Panc1 (cell line): ENCODE measurements around the gene GNA12.

Source experiments
- CTCF ChIP-seq: fragments of 450-650 bp; IDR thresholded peaks from 2 replicates; pipeline ENCODE4 v1.5.1; 2017; ENCODE audit warnings: mild to moderate bottlenecking
- POLR2AphosphoS5 ChIP-seq: IDR thresholded peaks from 2 replicates; pipeline ENCODE4 v1.6.1; 2012; ENCODE audit warnings: mild to moderate bottlenecking, low read depth, low read length, moderate library complexity
- SIN3A ChIP-seq: IDR thresholded peaks from 2 replicates; pipeline ENCODE4 v1.6.1; 2012; ENCODE audit warnings: low read depth, mild to moderate bottlenecking, low read length, moderate library complexity, borderline replicate concordance; ENCODE audit not compliant: insufficient read depth
- TCF7L2 ChIP-seq: IDR thresholded peaks from 2 replicates; pipeline ENCODE4 v1.6.1; 2011; ENCODE audit warnings: mild to moderate bottlenecking, low read depth, low read length, inconsistent platforms
- TF ChIP-seq, protein P1 (sequence below), 2 experiments: IDR thresholded peaks; 2 replicates each; pipeline ENCODE4 v1.6.1; 2011 to 2012; ENCODE audit warnings: low read depth in 2 of 2, control low read depth in 1 of 2, low read length in 1 of 2, mild to moderate bottlenecking in 1 of 2, moderate library complexity in 1 of 2; ENCODE audit not compliant: insufficient read depth in 1 of 2

- TF ChIP-seq CTCF = no peak
- no peak for TF ChIP-seq TCF7L2
- TF ChIP-seq SIN3A = no peak
- TF ChIP-seq POLR2AphosphoS5 = no peak
- TF ChIP-seq, protein P1, sequence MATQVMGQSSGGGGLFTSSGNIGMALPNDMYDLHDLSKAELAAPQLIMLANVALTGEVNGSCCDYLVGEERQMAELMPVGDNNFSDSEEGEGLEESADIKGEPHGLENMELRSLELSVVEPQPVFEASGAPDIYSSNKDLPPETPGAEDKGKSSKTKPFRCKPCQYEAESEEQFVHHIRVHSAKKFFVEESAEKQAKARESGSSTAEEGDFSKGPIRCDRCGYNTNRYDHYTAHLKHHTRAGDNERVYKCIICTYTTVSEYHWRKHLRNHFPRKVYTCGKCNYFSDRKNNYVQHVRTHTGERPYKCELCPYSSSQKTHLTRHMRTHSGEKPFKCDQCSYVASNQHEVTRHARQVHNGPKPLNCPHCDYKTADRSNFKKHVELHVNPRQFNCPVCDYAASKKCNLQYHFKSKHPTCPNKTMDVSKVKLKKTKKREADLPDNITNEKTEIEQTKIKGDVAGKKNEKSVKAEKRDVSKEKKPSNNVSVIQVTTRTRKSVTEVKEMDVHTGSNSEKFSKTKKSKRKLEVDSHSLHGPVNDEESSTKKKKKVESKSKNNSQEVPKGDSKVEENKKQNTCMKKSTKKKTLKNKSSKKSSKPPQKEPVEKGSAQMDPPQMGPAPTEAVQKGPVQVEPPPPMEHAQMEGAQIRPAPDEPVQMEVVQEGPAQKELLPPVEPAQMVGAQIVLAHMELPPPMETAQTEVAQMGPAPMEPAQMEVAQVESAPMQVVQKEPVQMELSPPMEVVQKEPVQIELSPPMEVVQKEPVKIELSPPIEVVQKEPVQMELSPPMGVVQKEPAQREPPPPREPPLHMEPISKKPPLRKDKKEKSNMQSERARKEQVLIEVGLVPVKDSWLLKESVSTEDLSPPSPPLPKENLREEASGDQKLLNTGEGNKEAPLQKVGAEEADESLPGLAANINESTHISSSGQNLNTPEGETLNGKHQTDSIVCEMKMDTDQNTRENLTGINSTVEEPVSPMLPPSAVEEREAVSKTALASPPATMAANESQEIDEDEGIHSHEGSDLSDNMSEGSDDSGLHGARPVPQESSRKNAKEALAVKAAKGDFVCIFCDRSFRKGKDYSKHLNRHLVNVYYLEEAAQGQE (IDR thresholded peaks at IDR 0.05; ENCODE audit: insufficient read depth in 1 of 2, low read depth in 2 of 2, low read length in 1 of 2) = no peak
Observed at GRCh38 chr7:2824026-2824677, 20.0 kb downstream of the GNA12 start.
